ENCODE data around the gene RAMP3. TPM values are rescaled to one million over a fixed set of nuclear protein-coding genes. Genes with fewer than 3 reads are reported as not detected.

The RAMP3 gene
- polyA plus RNA-seq, 3 donors = not detected

GRCh38 chr7:45229156-45229920, 71.7 kb downstream of the RAMP3 start:
- Histone ChIP-seq H3K4me1 (ENCODE audit: control insufficient read depth in 1 of 2, insufficient read depth in 2 of 2, low read length in 2 of 2) (no peaks in the 10 kb centered on the region), H3K27ac (ENCODE audit: low read depth in 1 of 2, low read length in 2 of 2) (no peak overlapping the region), H3K9ac (ENCODE audit: insufficient read depth, low read length, poor library complexity, severe bottlenecking) (no peak overlapping the region), H3K4me2 (replicated peaks; ENCODE audit: extremely low read depth, low read length, poor library complexity, severe bottlenecking) (no peak overlapping the region), H2AFZ (ENCODE audit: insufficient read depth, low read depth, low read length, poor library complexity, severe bottlenecking) (no peak overlapping the region), H3K36me3 (replicated peaks in 1 of 2; ENCODE audit: control insufficient read depth in 1 of 2, insufficient read depth in 2 of 2, low read length in 2 of 2) (no peaks in the 10 kb centered on the region), H3K27me3 (ENCODE audit: control insufficient read depth in 2 of 2, insufficient read depth in 2 of 2, low read length in 2 of 2) (peaks cover 4 to 8% of the 10 kb centered on the region in 2 donors), H3K9me3 (replicated peaks in 1 of 2; ENCODE audit: control insufficient read depth in 1 of 2, insufficient read depth in 1 of 2, low read length in 2 of 2) (no peaks in the 10 kb centered on the region), H3K79me2 (ENCODE audit: insufficient read depth, low read length) (no peaks in the 10 kb centered on the region), H4K20me1 (ENCODE audit: insufficient read depth, low read length) (no peaks in the 10 kb centered on the region), H3K4me3 (replicated peaks in 1 of 3; ENCODE audit: low read depth in 2 of 3, low read length in 3 of 3) (no peak overlapping the region)
- H3K27me3 Mint-ChIP-seq (ENCODE audit: low read depth in 3 of 3) = peaks cover 12 to 26% (median 17%) of the 10 kb centered on the region in 3 donors
- H3K27ac Mint-ChIP-seq = no peak overlapping the region
- intact Hi-C loops (cut with micrococcal nuclease) = no loop called here
- H3K4me1 Mint-ChIP-seq = no peaks in the 10 kb centered on the region
- no peaks in the 10 kb centered on the region for H3K36me3 Mint-ChIP-seq
- no peak for DNase-seq
- no peak for TF ChIP-seq CTCF (IDR thresholded peaks at IDR 0.05)
- WGBS (ENCODE audit: insufficient coverage) = 45% methylated on average over 3 of the region's 8 CpGs
- no peaks in the 10 kb centered on the region for H3K9me3 Mint-ChIP-seq
- peak overlapping the region in 1 of 2 donors; percentile 27 for H3K4me3 Mint-ChIP-seq

- H3K4me2 ChIP-seq (replicated peaks; ENCODE audit: extremely low read depth, low read length, poor library complexity, severe bottlenecking) = no peak overlapping the region
- no peak overlapping the region for H2AFZ ChIP-seq (ENCODE audit: insufficient read depth, low read depth, low read length, poor library complexity, severe bottlenecking)
- H3K36me3 Mint-ChIP-seq = no peaks in the 10 kb centered on the region
- no peak overlapping the region for H3K4me3 Mint-ChIP-seq
- H3K9me3 Mint-ChIP-seq = no peaks in the 10 kb centered on the region
- no peaks in the 10 kb centered on the region for H3K36me3 ChIP-seq (replicated peaks in 1 of 2; ENCODE audit: control insufficient read depth in 1 of 2, insufficient read depth in 2 of 2, low read length in 2 of 2)
- H3K4me1 Mint-ChIP-seq = no peaks in the 10 kb centered on the region
- H3K9ac ChIP-seq (ENCODE audit: insufficient read depth, low read length, poor library complexity, severe bottlenecking) = no peak overlapping the region
- H3K9me3 ChIP-seq (replicated peaks in 1 of 2; ENCODE audit: control insufficient read depth in 1 of 2, insufficient read depth in 1 of 2, low read length in 2 of 2) = no peaks in the 10 kb centered on the region
- WGBS (ENCODE audit: insufficient coverage) = 50% methylated on average over 2 of the region's 6 CpGs
- intact Hi-C loops (cut with micrococcal nuclease) = no loop called here
- H3K27me3 ChIP-seq (ENCODE audit: control insufficient read depth in 2 of 2, insufficient read depth in 2 of 2, low read length in 2 of 2) = peaks cover 6 to 8% of the 10 kb centered on the region in 2 donors
- peaks cover 13 to 30% (median 18%) of the 10 kb centered on the region in 3 donors for H3K27me3 Mint-ChIP-seq (ENCODE audit: low read depth in 3 of 3)
- H3K4me1 ChIP-seq (ENCODE audit: control insufficient read depth in 1 of 2, insufficient read depth in 2 of 2, low read length in 2 of 2) = no peaks in the 10 kb centered on the region
- H3K27ac ChIP-seq (ENCODE audit: low read depth in 1 of 2, low read length in 2 of 2) = no peak overlapping the region
- DNase-seq = no peak
- no peaks in the 10 kb centered on the region for H3K79me2 ChIP-seq (ENCODE audit: insufficient read depth, low read length)
- H4K20me1 ChIP-seq (ENCODE audit: insufficient read depth, low read length) = no peaks in the 10 kb centered on the region
- H3K27ac Mint-ChIP-seq = no peak overlapping the region
- no peak for TF ChIP-seq CTCF (IDR thresholded peaks at IDR 0.05)
- no peak overlapping the region for H3K4me3 ChIP-seq (replicated peaks in 1 of 3; ENCODE audit: low read depth in 2 of 3, low read length in 3 of 3)
Measured at GRCh38 chr7:45230083-45230482, 72.5 kb downstream of the RAMP3 start.
